HEK293 (cell line): ENCODE data around the gene MRPS18A.

ENCODE experiments used
- CTCF ChIA-PET: fragments of 350-600 bp; formaldehyde crosslinking; extraction: SDS; loops from one replicate; lab custom pipeline; 2021; ENCODE audit warnings: antibody characterized with exemption; lab: Yijun Ruan, JAX
- POLR2A ChIA-PET: fragments of 300-600 bp; formaldehyde crosslinking; extraction: SDS; loops from one replicate; lab custom pipeline; 2020; ENCODE audit warnings: antibody characterized with exemption, inconsistent platforms; lab: Yijun Ruan, JAX
- H3K27ac ChIP-seq: fragments of 200-500 bp; sonication (Bioruptor generic); 2 replicates; pipeline ENCODE4 v1.5.1; 2014; ENCODE audit warnings: low read depth, low read length, control low read depth, inconsistent platforms; ENCODE audit errors: extremely low read depth
- H3K36me3 ChIP-seq, 2 experiments: fragments of 200-500 bp in 1 of 2; sonication (Bioruptor generic) in 1 of 2; 1 replicate in 1 of 2; 2 replicates in 1 of 2; pipeline ENCODE4 v1.5.1; 2014 to 2017; ENCODE audit warnings: inconsistent platforms in 2 of 2, low read length in 2 of 2; ENCODE audit not compliant: control insufficient read depth in 2 of 2, insufficient read depth in 1 of 2
- H3K4me1 ChIP-seq: fragments of 200-500 bp; sonication (Bioruptor generic); 2 replicates; pipeline ENCODE4 v1.5.1; 2014; ENCODE audit warnings: mild to moderate bottlenecking, low read length, inconsistent platforms; ENCODE audit not compliant: control insufficient read depth, insufficient read depth
- H3K4me3 ChIP-seq: 2 replicates; pipeline ENCODE4 v1.5.1; 2011; ENCODE audit warnings: low read depth, mild to moderate bottlenecking, control low read depth, low read length, moderate library complexity
- H3K9me3 ChIP-seq: fragments of 200-500 bp; sonication (Bioruptor generic); 2 replicates; pipeline ENCODE4 v1.5.1; 2014; ENCODE audit warnings: low read depth, low read length, inconsistent platforms; ENCODE audit not compliant: control insufficient read depth, insufficient read depth
- HIC1 ChIP-seq: fragments of 450-650 bp; formaldehyde crosslinking; IDR thresholded peaks from 2 replicates; pipeline ENCODE4 v1.5.1; 2016; ENCODE audit warnings: missing biosample characterization, missing genetic modification characterization
- KLF1 ChIP-seq: fragments of 450-650 bp; formaldehyde crosslinking; IDR thresholded peaks from 2 replicates; pipeline ENCODE4 v1.5.1; 2016; ENCODE audit warnings: missing biosample characterization, missing genetic modification characterization
- PATZ1 ChIP-seq: fragments of 450-650 bp; formaldehyde crosslinking; IDR thresholded peaks from 2 replicates; pipeline ENCODE4 v1.5.1; 2016; ENCODE audit warnings: missing biosample characterization, missing genetic modification characterization
- PRDM1 ChIP-seq: fragments of 450-650 bp; formaldehyde crosslinking; IDR thresholded peaks from 2 replicates; pipeline ENCODE4; 2016; ENCODE audit warnings: missing biosample characterization, missing genetic modification characterization
- PRDM2 ChIP-seq: fragments of 450-650 bp; formaldehyde crosslinking; IDR thresholded peaks from 2 replicates; pipeline ENCODE4 v1.5.1; 2016; ENCODE audit warnings: missing biosample characterization, missing genetic modification characterization, borderline replicate concordance
- ZBTB17 ChIP-seq: fragments of 450-650 bp; formaldehyde crosslinking; IDR thresholded peaks from 2 replicates; pipeline ENCODE4 v1.5.1; 2016; ENCODE audit warnings: missing biosample characterization, missing genetic modification characterization
- ZNF350 ChIP-seq: fragments of 450-650 bp; formaldehyde crosslinking; IDR thresholded peaks from 2 replicates; pipeline ENCODE4 v1.5.0; 2017; ENCODE audit warnings: missing biosample characterization, mild to moderate bottlenecking, missing genetic modification characterization
- ZNF366 ChIP-seq: fragments of 450-650 bp; formaldehyde crosslinking; conservative IDR thresholded peaks from 2 replicates; pipeline ENCODE4 v1.5.1; 2016; ENCODE audit warnings: missing biosample characterization, missing genetic modification characterization
- ZNF521 ChIP-seq: fragments of 450-650 bp; formaldehyde crosslinking; IDR thresholded peaks from 2 replicates; pipeline ENCODE4 v1.5.1; 2017; ENCODE audit warnings: missing biosample characterization, mild to moderate bottlenecking, missing genetic modification characterization
- ZNF639 ChIP-seq: fragments of 450-650 bp; formaldehyde crosslinking; IDR thresholded peaks from 2 replicates; pipeline ENCODE4 v1.5.1; 2016; ENCODE audit warnings: missing biosample characterization, missing genetic modification characterization
- ZNF645 ChIP-seq: fragments of 450-650 bp; formaldehyde crosslinking; IDR thresholded peaks from 2 replicates; pipeline ENCODE4; 2016; ENCODE audit warnings: missing biosample characterization, missing genetic modification characterization
- ZNF701 ChIP-seq: fragments of 450-650 bp; formaldehyde crosslinking; IDR thresholded peaks from 2 replicates; pipeline ENCODE4 v1.5.1; 2016; ENCODE audit warnings: missing biosample characterization, missing genetic modification characterization
- ZNF785 ChIP-seq: fragments of 450-650 bp; formaldehyde crosslinking; IDR thresholded peaks from 2 replicates; pipeline ENCODE4 v1.5.1; 2016; ENCODE audit warnings: missing biosample characterization, missing genetic modification characterization

Gene MRPS18A

GRCh38 chr6:43710576-43710975 lies 23.0 kb upstream of the MRPS18A start:
- Histone ChIP-seq H3K9me3 (no peaks in the 10 kb centered on the region), H3K36me3 (no peaks in the 10 kb centered on the region), H3K4me1 (peaks cover 5% of the 10 kb centered on the region; the same call in 1 of the 2 replicates), H3K4me3 (no peak overlapping the region), H3K27ac (no peak overlapping the region)
- CTCF ChIA-PET, result no interaction called here
- TF ChIP-seq ZNF785 (tag by site-specific recombination), result no peak
- TF ChIP-seq ZNF350 (tag by site-specific recombination), result no peak
- TF ChIP-seq ZBTB17 (tag by site-specific recombination), result no peak
- no peak for TF ChIP-seq ZNF701 (tag by site-specific recombination)
- TF ChIP-seq KLF1 (tag by site-specific recombination), result no peak
- TF ChIP-seq PATZ1 (tag by site-specific recombination), result no peak
- TF ChIP-seq ZNF521 (tag by site-specific recombination), result no peak
- TF ChIP-seq ZNF366 (tag by site-specific recombination), result no peak
- TF ChIP-seq PRDM2, result no peak
- no peak for TF ChIP-seq HIC1 (tag by site-specific recombination)
- no peak for TF ChIP-seq ZNF645 (tag by site-specific recombination)
- no peak for TF ChIP-seq ZNF639 (tag by site-specific recombination)
- no peak for TF ChIP-seq PRDM1 (tag by site-specific recombination)
- POLR2A ChIA-PET, result interaction anchor here (0.5 to 0.7 kb wide), 2 partner anchors 313 to 354 kb away, joined by 3 to 9 read pairs; no protein-coding TSS in a partner anchor
